Islet of Langerhans (tissue), 1 donor: ENCODE data around the gene TMEM225B.
"Not testable (repeated sequence)": the region's sequence is repeated elsewhere in the genome, so short reads cannot be mapped to it uniquely, and the experiment has no call there.

Experiments
- FAIRE-seq: peaks from one replicate; lab custom pipeline; 2011; peaks lifted over from hg19 to GRCh38; lab: Jason Lieb, UNC

TMEM225B gene

DNA sequence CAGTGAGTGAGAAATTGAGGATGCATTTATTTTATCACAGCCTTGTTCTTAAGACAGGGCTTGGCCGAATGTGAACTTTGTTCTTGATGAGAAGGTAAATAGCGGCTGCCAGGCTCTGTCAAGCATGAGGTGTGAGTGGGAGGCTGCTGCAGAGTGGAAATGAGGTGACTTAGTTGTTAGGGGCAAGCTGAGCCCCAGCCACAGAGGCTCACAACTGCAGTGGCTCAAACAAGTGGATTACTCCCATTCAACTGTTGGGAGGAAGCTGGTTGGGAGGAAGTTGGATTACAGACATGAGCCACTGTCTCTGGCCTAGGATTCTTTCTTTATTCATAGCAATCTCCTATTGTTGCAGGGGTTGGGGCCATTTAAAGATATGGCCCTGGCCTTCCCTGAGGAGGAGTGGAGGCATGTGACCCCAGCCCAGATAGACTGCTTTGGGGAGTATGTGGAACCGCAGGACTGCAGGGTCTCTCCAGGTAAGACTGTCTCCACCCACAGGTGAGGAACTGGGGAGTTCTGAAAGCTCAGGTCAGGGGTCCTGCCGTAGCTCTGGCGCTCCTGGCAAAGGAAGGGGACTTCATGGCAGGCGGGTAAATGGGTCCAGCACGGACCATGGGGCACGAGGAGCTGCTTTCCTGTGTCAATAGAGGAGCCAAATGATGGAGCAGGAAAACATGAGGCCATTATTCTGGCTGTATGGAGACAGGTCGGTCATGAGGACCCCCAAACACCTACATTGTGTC lies 25.8 kb downstream of the TMEM225B start:
- no peak for FAIRE-seq

DNA sequence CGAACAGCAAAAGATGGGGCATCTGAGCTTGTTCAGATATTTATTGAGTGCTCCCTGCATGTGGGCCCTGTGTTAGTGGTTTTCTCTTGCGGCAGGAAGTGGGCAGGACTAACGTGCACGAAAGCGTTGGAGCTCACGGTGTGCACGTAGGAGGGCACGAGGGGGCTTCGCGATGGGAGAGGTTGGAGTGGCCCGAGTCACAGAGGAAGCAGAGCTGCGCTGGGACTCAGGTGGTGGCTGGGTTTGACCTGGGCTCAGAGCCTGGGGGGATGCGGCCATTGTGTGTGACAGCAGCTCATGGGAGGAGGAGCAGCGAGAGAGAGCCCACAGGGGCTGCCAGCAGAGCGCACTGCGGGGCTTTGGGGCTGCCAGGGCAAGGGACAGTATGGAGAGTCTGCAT lies 26.4 kb downstream of the TMEM225B start:
- no peak for FAIRE-seq

DNA sequence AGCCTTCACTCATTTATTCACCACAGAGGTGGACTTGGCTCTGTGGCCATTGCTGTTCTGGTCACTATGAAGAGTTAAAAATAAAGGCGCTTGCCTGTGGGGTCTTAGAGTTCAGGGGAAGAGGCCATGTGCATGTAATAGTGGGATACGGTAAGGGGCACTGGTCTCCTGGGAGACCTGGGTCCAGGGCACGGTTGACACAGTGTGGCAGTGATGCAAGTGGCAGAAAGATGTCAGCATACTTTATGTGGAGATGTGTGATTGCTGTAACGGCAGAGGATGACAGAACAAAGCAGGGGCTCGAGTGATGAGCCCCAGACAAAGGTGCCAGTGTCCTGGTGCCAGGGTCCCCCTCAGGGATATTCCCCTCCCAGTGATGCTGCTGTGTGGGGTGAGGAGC lies 27.3 kb downstream of the TMEM225B start:
- no peak for FAIRE-seq

DNA sequence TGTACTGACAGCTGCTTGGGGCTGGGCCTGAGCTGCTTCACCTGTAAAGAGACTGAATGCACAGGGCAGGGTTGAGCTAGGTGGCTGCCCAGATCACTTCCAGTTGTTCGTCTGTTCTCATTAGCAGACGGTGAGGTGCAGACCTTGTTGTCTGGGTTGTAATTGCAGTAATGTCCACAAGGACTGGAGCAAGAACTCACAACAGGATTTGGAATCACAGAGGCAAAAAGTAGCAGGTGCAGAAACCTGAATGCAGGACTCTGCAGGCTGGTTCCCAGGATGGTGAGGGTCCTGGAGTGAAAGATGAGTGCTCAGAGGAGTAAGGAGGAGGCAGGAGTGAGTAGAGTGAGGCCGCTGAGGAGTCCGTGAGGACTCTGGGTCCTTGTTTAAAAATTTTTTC lies 27.9 kb downstream of the TMEM225B start:
- no peak for FAIRE-seq

DNA sequence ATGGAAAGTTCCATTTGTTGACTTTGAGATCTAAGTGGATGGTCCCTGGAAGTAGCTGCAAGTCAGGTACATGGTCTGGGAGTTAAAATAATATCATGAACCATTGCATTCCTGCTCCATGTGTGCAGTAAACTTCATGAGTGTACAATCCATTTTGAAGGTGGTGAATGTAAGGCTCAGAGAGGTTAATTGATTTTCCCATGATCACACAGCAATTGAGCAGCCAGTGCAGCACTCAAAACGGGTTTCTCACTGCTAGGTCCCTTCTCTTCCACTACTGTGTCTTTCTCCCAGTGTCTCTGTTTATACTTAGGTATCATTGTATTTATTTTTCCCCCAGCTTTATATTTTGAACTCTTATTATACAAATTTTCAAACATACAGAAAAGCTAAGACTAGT lies 28.6 kb downstream of the TMEM225B start:
- no peak for FAIRE-seq

DNA sequence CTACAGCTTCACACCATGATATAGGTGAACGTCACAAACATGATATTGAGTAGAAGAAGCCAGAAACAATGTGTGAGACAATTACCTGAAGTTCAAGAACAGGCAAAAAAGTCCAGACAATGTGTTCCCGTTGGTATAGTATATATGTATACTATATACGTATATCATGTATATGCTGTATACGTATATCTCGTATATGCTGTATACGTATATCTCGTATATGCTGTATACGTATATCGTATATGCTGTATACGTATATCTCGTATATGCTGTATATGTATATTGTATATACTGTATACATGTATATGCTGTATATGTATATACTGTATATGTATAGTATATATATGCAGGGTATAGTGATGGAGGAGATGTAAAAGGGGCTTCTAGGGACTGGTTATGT lies 29.4 kb downstream of the TMEM225B start:
- FAIRE-seq: peak; percentile 43

DNA sequence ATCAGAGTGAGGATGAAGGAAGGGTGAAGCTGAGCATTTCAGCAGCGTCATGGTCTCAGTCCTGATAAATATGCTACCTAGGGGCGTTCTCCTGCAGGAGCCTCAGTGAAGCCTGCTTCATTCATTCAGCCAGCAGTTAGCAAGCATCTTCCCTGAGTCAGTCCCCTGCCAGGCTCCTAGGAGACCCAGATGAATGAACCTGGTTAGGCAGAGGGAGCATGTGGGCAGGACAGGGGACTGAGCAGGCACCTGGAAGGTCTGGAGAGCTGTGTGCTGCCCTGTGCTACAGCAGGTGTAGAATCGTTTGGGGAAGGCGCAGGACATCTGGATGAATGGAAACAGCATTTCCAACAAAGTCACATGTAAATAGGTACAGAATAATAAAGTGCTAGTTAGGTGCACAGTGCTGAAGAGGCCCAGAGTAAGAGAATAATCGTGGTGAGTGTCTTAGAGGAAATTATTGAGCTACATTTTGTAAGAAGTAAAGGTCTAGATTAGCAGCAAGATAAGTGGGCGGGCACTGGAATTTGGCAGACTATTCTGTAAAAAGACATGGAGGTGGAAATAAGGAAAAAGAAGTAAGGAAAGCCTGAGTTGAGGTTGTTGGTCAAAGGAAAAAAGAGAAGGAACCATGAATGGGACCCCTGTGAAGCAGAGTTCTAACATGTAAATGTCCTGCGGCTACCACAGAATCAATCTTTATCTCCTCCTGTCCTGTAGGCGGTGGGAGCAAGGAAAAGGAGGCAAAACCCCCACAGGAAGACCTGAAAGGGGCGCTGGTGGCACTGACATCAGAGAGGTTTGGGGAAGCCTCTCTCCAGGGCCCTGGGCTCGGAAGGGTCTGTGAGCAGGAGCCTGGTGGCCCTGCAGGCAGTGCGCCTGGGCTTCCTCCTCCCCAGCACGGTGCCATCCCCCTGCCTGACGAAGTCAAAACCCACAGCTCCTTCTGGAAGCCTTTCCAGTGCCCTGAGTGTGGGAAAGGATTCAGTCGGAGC lies 30.7 kb downstream of the TMEM225B start:
- no peak for FAIRE-seq

DNA sequence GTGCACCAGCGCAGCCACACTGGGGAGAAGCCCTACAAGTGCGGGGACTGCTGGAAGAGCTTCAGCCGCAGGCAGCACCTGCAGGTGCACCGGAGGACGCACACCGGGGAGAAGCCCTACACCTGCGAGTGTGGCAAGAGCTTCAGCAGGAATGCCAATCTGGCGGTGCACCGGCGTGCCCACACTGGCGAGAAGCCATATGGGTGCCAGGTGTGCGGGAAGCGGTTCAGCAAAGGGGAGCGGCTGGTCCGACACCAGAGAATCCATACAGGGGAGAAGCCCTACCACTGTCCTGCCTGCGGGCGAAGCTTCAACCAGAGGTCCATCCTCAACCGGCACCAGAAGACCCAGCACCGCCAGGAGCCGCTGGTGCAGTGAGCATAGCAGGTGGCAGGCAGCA lies 31.6 kb downstream of the TMEM225B start:
- FAIRE-seq: no peak

DNA sequence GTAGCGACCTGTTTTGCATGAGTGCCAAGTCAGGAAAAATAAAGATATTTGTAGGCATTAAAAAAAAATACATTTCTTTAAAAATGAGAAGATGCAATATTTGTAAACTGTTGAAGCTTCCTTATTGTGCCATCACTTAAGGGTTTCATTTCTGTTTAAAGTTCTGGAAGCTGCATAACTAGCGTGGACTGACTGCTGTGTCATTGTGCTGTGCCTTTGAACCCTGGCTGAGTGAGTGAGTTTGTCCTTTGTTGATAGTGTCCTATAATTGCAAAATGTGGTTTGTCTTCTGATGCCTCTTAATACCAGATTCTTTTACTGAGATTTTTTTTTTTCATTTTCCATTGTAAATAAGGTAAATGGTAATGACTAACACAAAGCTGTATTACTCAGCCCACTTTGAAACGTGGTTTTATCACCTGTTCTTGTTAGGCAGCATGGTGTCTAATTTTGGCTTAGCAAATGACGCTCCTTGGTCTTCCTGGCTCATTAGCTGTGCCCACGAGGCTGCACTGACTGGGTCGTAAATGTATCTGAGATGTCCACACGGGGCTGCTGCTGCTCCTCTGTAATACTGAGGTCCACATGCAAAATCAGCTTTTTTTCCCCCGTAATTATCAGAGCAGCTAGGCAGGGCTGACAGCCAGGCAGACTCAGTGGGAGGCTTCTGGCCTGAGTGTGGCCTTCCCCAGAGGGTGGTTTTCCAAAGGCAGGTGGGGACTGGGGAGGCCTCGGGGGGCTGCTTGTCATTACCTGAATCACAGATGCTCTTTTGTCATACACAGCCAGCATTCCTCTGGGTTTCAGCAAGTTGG lies 33.4 kb downstream of the TMEM225B start:
- peak; percentile 79 for FAIRE-seq

DNA sequence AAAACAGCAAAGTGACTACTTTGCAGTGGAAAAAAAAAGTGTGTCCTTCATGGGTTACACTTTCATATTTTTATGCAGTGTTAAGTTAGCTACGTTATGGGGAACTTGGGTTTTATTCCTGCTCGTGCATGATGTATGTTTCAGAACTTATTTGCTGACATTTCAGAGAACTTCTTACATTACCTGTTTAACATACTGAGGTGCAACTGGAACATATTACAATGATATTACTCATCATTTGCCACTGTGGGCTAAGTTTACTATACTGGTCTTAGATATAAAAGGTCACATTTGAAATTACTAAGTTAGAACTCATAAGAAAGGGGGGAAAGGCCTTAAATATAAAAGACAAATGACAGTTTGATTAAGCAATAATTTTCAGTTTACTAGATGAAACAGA lies 39.3 kb downstream of the TMEM225B start:
- not testable (repeated sequence) for FAIRE-seq

DNA sequence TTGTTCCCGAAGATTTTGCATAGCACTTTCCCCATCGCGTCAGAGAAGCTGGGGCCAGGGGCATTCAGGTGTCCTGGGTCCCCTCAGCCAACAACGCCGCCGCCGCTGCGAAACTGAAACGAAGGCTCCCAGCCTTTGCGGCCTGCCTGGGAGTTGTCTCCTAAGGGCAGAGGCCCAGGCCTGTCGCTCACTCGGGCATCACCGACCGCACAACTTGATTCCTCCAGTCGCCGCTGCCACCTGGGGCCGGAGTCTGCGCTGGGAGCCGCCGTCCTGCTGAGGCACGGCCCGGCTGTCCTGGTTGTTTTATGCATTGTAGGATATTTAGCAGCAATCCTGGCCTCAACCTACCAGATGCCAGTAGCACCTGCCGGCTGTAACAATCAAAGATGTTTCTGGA lies 40.7 kb downstream of the TMEM225B start:
- FAIRE-seq: no peak

DNA sequence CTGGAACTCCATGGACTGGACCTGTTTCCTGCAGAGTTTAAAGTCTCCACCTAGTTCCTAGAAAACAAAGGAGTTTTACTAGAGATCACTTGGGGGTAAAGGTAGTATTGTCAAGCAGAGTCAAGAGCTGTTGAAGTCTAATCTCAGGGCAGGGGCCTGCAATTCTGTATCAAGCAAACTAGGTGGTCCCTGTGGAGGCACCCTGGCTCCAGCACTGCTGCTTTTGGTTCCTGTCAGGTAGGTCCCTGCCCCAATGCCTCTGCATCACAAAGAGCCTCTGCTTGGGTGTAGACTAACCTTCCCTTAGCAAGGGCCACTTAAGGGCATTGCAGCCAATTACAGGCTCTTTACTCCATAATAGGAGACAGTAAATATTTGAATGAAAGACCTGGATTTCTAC lies 41.2 kb downstream of the TMEM225B start:
- no peak for FAIRE-seq

DNA sequence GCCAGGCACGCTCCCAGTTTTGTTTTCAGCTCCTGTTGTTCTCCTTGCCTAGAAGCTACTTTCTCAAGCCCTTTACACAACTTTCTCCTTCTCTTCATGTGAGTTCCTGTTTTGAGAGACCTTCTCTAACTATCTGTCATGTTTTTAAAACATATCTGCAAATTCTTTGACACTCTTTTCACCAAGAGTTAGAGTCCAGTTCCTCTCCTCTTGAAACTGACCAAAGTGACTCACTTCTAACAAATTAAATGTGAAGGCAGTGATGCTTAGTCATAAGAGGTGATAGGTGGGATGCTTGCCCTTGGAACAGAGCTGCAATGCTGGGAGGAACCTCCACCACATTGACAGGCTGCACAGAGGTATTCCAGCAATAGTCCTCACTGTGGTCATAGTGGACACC lies 44.0 kb downstream of the TMEM225B start:
- FAIRE-seq: no peak

DNA sequence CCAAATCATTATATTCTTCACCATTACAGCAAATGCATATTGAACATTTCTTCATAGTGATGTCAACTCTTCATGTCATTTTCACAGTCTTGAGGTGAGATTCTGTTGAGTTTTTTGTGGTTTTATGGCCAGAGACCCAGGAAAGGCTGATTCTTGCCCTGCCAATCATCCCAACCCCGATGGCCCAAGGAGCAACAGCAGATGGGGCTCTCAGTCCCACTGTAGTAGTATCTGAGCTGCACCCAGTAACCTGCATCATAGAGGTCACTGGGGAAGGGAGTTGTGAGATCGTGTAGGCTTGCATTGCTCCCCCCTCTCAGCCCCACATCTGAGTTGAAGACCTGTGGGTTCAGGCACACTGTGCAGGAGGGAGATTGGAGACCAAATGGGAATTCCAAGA lies 45.4 kb downstream of the TMEM225B start:
- no peak for FAIRE-seq

DNA sequence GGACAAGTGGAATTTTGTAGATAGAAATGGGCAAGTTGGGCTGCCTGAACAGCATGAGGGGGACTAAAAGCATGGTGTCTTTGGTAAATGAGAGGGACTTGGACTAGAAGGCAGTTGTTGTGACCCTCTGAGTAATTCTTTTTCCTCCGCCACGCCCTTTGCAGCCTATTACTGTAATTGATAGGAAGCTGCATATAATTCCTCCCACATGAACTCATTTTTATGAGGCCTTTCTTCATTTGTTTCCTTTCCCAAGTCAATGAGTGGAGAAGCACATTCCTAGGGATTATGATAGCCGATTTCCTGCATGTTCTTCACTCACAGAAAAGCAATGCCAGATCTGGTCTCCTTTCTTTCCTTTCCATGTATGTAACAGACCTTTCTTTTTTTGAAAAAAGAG lies 46.4 kb downstream of the TMEM225B start:
- no peak for FAIRE-seq

DNA sequence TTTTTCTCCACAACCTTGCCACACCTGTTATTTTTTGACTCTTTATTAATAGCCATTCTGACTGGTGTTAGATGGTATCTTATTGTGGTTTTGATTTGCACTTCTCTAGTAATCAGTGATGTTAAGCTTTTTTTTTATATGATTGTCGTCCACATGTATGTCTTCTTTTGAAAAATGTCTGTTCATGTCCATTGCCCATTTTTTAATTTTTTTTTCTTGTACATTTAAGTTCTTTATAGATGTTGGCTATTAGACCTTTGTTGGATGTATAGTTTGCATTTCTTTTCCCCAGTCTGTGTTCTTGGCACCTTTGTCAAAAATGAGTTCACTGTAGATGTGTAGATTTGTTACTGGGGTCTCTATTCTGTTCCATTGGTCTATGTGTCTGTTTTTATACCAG lies 47.5 kb downstream of the TMEM225B start:
- peak; percentile 13 for FAIRE-seq

DNA sequence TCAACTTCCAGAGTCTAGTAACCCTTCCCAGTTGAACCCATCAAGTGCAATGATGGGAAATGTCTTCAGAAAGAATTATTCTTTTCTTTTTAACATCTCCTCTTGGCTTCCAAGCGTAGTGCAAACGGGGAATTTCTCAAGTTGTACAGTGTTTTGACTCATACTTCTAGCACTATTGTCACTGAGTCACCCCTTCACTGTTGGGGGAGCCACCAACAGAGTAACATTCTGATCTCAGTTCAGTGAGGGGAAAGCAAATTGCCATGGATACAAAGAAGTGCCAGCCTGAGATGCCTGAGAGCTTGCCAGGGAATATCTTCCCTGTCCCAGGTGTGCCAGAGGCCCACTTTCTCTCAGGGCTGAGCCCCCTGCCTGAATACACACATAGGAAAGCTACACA lies 50.8 kb downstream of the TMEM225B start:
- no peak for FAIRE-seq

DNA sequence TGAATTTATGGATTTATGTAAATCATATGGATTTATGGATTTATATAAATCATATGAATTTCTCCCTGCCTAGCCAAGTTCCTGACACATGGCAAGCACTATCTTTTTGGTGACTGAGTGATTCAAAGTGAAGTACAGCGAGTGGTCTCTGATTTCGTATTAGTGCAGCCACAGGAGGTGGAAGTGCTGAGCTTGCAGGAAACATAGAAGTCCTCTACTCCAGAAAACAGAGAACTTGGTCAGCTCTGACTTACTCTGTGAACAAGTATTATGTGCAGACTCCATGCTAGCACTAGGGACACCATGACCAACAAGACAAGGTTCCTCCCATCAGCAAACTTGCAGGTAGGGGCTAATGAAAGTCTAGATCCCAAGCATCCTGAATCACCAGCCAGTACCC lies 53.2 kb downstream of the TMEM225B start:
- no peak for FAIRE-seq

DNA sequence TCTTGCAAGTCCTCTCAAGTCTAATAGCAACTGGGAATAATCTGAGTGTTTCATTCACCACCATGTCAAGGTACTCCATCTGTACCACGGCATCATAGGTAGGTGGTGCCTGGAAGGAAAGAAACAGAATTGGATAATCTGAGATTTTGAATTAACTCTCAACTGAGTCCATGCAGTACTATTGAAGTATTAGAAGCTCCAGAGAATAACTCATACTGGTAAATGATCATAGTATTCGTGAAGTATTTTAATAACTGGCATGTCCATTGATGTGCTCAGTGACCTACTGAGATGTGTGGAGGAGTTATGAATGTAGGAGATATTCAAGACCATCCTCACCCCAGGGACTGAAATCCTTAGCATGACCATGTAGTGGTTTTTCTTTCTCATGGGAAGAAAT lies 54.6 kb downstream of the TMEM225B start:
- FAIRE-seq: no peak

DNA sequence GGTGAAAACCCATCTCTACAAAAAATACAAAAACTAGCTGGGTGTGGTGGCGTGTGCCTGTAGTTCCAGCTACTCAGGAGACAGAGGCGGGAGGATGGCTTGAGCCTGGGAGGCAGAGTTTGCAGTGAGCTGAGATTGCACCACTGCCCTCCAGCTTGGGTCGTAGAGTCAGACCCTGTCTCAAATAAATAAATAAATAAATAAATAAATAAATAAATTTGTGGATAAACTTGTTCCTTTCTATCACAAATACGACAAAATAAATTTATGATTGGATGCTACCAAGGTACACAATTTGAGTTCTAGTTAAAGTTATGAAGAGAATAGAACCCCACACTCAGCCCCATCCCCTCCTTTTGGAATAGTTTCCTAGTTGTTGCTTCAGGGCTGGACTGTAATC lies 55.2 kb downstream of the TMEM225B start:
- FAIRE-seq: not testable (repeated sequence)

DNA sequence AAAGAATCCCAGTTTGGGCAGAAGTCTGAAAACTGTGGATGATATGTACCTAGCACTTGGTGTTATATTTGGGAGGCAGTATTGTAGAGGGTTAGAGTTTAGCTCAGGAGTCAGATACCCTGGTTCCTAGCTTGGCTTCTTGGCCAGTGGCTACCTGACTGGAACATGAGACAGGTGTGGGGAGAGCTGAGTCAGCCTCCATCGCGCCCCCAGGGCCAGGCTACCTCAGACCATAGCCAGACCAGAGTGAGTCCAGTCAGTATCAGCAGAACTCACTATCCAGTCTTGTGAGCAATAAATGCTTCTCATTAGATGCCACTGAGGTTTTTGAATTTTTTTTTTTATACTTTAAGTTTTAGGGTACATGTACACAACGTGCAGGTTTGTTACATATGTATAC lies 55.7 kb downstream of the TMEM225B start:
- no peak for FAIRE-seq

DNA sequence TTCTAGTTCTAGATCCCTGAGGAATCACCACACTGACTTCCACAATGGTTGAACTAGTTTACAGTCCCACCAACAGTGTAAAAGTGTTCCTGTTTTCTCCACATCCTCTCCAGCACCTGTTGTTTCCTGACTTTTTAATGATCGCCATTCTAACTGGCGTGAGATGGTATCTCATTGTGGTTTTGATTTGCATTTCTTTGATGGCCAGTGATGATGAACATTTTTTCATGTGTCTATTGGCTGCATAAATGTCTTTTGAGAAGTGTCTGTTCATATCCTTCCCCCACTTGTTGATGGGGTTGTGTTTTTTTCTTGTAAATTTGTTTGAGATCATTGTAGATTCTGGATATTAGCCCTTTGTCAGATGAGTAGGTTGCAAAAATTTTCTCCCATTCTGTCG lies 56.6 kb downstream of the TMEM225B start:
- FAIRE-seq: not testable (repeated sequence)

DNA sequence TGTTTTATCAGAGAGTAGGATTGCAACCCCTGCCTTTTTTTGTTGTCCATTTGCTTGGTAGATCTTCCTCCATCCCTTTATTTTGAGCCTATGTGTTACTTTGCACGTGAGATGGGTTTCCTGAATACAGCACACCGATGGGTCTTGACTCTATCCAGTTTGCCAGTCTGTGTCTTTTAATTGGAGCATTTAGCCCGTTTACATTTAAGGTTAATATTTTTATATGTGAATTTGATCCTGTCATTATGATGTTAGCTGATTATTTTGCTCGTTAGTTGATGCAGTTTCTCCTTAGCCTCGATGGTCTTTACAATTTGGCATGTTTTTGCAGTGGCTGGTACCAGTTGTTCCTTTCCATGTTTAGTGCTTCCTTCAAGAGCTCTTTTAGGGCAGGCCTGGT lies 59.8 kb downstream of the TMEM225B start:
- FAIRE-seq: not testable (repeated sequence)
